PC-3 (cell line): ENCODE measurements around the gene HUNK. TPM values are rescaled to one million over a fixed set of nuclear protein-coding genes. Genes with fewer than 3 reads are reported as not detected.

Source experiments
- ATAC-seq: fragments of 200-7000 bp; cut with Tn5 transposase; 2 replicates; pipeline ENCODE4 v1.9.1; 2020; ENCODE audit warnings: mild to moderate bottlenecking, moderate library complexity
- BruUV-seq: library from RNA; stranded (reverse); fragments of 400-500 nt; replicated peaks from 2 replicates; lab custom pipeline; 2021; lab: Mats Ljungman, UMichigan
- CTCF ChIA-PET: fragments of 300-600 bp; sonication (Branson Sonifier 250); formaldehyde crosslinking; loops from one replicate; lab custom pipeline; 2022; ENCODE audit warnings: antibody characterized with exemption; lab: Charles Lee
- POLR2A ChIA-PET: fragments of 300-600 bp; sonication (Branson Sonifier 250); formaldehyde crosslinking; loops from one replicate; lab custom pipeline; 2022; ENCODE audit warnings: antibody characterized with exemption; ENCODE audit not compliant: unreplicated experiment; lab: Charles Lee
- DNase-seq: peaks from one replicate; pipeline ENCODE4 v3.0.0-alpha.2; 2015
- H2AFZ ChIP-seq: fragments of 300-600 bp; sonication (generic); 2 replicates; pipeline ENCODE4 v1.6.0; 2016; ENCODE audit warnings: antibody characterized with exemption, low read length
- H3F3A ChIP-seq: fragments of 300-600 bp; sonication (generic); one replicate; pipeline ENCODE4 v1.6.0; 2017; ENCODE audit warnings: antibody characterized with exemption, low read length, control low read depth, mild to moderate bottlenecking; ENCODE audit not compliant: unreplicated experiment
- H3K27ac ChIP-seq: fragments of 300-600 bp; sonication (generic); 2 replicates; pipeline ENCODE4 v1.5.1; 2016; ENCODE audit warnings: mild to moderate bottlenecking, low read length
- H3K27me3 ChIP-seq: fragments of 300-600 bp; sonication (generic); 2 replicates; pipeline ENCODE4 v1.6.1; 2016; ENCODE audit warnings: low read length, mixed read lengths
- H3K36me3 ChIP-seq: fragments of 300-600 bp; sonication (generic); 2 replicates; pipeline ENCODE4 v1.6.1; 2016; ENCODE audit warnings: low read depth, mixed run types, low read length, mixed read lengths
- H3K4me1 ChIP-seq: fragments of 300-600 bp; sonication (generic); 2 replicates; pipeline ENCODE4 v1.5.1; 2016; ENCODE audit warnings: low read length; ENCODE audit not compliant: insufficient read depth
- H3K4me2 ChIP-seq: fragments of 300-600 bp; sonication (generic); 2 replicates; pipeline ENCODE4 v1.6.0; 2016; ENCODE audit warnings: low read length
- H3K4me3 ChIP-seq: fragments of 300-600 bp; sonication (generic); 2 replicates; pipeline ENCODE4 v1.5.1; 2016; ENCODE audit warnings: mild to moderate bottlenecking, low read length, mixed read lengths
- H3K79me2 ChIP-seq: fragments of 300-600 bp; sonication (generic); 2 replicates; pipeline ENCODE4 v1.6.1; 2017; ENCODE audit warnings: low read length, mixed read lengths
- H3K9ac ChIP-seq: fragments of 300-600 bp; sonication (generic); 2 replicates; pipeline ENCODE4 v1.6.0; 2016; ENCODE audit warnings: mild to moderate bottlenecking, low read length
- H3K9me2 ChIP-seq: fragments of 300-600 bp; sonication (generic); replicated peaks from 2 replicates; pipeline ENCODE4 v1.6.1; 2016; ENCODE audit warnings: mixed run types, low read length, mixed read lengths
- H3K9me3 ChIP-seq: fragments of 300-600 bp; sonication (generic); 2 replicates; pipeline ENCODE4 v1.6.1; 2016; ENCODE audit warnings: low read length, mixed read lengths
- H4K20me1 ChIP-seq: fragments of 300-600 bp; sonication (generic); 2 replicates; pipeline ENCODE4 v1.6.1; 2016; ENCODE audit warnings: low read length, mixed read lengths
- EZH2 ChIP-seq: fragments of 300-600 bp; sonication (generic); IDR thresholded peaks from one replicate; pipeline ENCODE4 v1.6.1; 2017; ENCODE audit warnings: antibody characterized with exemption, mild to moderate bottlenecking, low read length; ENCODE audit not compliant: unreplicated experiment
- EZH2phosphoT487 ChIP-seq: fragments of 300-600 bp; sonication (generic); IDR thresholded peaks from 2 replicates; pipeline ENCODE4 v1.6.1; 2018; ENCODE audit warnings: mild to moderate bottlenecking, antibody characterized with exemption, low read length, borderline replicate concordance
- intact Hi-C: fragments of 100-400 bp; cut with micrococcal nuclease; formaldehyde crosslinking; loops from 2 replicates; pipeline ENCODE4 v1.9.0; 2023
- total RNA-seq: library from RNA; depleted of rRNA; stranded (reverse); fragments of >200 nt; gene quantifications from 2 replicates; pipeline ENCODE4 v1.2.3, GENCODE V29; 2014
- TF ChIP-seq, protein P1 (sequence below): fragments of 300-600 bp; sonication (generic); conservative IDR thresholded peaks from 2 replicates; pipeline ENCODE4 v1.5.1; 2017; ENCODE audit warnings: antibody characterized with exemption, low read depth, mild to moderate bottlenecking, low read length

Gene HUNK
- total RNA-seq, 1 experiment from 2014 or later: not detected

GRCh38 chr21:31911138-31911907, 38.5 kb downstream of the HUNK start:
- Histone ChIP-seq H2AFZ (no peak overlapping the region), H3K27ac (no peak overlapping the region), H3K27me3 (peaks cover 33% of the 10 kb centered on the region), H3K4me3 (no peak overlapping the region), H3K4me1 (peaks cover 17% of the 10 kb centered on the region), H4K20me1 (no peaks in the 10 kb centered on the region), H3F3A (no peaks in the 10 kb centered on the region), H3K9me2 (no peaks in the 10 kb centered on the region), H3K36me3 (no peaks in the 10 kb centered on the region), H3K79me2 (no peaks in the 10 kb centered on the region), H3K9ac (no peak overlapping the region), H3K9me3 (no peaks in the 10 kb centered on the region), H3K4me2 (no peak overlapping the region)
- ChIA-PET CTCF (no interaction called here), POLR2A (no interaction called here)
- no TSS peak for BruUV-seq
- DNase-seq (peak; percentile 61), ATAC-seq (no peak)
- TF ChIP-seq EZH2 (no peak), EZH2phosphoT487 (no peak)
- TF ChIP-seq, protein P1, sequence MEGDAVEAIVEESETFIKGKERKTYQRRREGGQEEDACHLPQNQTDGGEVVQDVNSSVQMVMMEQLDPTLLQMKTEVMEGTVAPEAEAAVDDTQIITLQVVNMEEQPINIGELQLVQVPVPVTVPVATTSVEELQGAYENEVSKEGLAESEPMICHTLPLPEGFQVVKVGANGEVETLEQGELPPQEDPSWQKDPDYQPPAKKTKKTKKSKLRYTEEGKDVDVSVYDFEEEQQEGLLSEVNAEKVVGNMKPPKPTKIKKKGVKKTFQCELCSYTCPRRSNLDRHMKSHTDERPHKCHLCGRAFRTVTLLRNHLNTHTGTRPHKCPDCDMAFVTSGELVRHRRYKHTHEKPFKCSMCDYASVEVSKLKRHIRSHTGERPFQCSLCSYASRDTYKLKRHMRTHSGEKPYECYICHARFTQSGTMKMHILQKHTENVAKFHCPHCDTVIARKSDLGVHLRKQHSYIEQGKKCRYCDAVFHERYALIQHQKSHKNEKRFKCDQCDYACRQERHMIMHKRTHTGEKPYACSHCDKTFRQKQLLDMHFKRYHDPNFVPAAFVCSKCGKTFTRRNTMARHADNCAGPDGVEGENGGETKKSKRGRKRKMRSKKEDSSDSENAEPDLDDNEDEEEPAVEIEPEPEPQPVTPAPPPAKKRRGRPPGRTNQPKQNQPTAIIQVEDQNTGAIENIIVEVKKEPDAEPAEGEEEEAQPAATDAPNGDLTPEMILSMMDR: no peak
- intact Hi-C loops: no loop called here

- BruUV-seq: no TSS peak
- DNase-seq (no peak), ATAC-seq (no peak)
- no peaks in the 10 kb centered on the region for H3K36me3 ChIP-seq
- H3F3A ChIP-seq: no peaks in the 10 kb centered on the region
- intact Hi-C loops: no loop called here
- H3K27ac ChIP-seq: no peak overlapping the region
- no peak overlapping the region for H3K9ac ChIP-seq
- H2AFZ ChIP-seq: no peak overlapping the region
- peaks cover 17% of the 10 kb centered on the region for H3K4me1 ChIP-seq
- no peaks in the 10 kb centered on the region for H3K9me3 ChIP-seq
- no peaks in the 10 kb centered on the region for H3K79me2 ChIP-seq
- ChIA-PET CTCF (no interaction called here), POLR2A (no interaction called here)
- H3K27me3 ChIP-seq: peaks cover 41% of the 10 kb centered on the region
- no peak for TF ChIP-seq EZH2phosphoT487
- TF ChIP-seq, protein P1: no peak
- no peak for TF ChIP-seq EZH2
- no peak overlapping the region for H3K4me3 ChIP-seq
- no peaks in the 10 kb centered on the region for H4K20me1 ChIP-seq
- H3K9me2 ChIP-seq: no peaks in the 10 kb centered on the region
- no peak overlapping the region for H3K4me2 ChIP-seq
Measured at GRCh38 chr21:31912501-31912900, 39.7 kb downstream of the HUNK start.

GRCh38 chr21:31913182-31913608, 40.4 kb downstream of the HUNK start:
- no peak overlapping the region for H2AFZ ChIP-seq
- no TSS peak for BruUV-seq
- H3K9me3 ChIP-seq: no peaks in the 10 kb centered on the region
- ChIA-PET POLR2A (no interaction called here), CTCF (no interaction called here)
- H3K36me3 ChIP-seq: no peaks in the 10 kb centered on the region
- no peak for TF ChIP-seq EZH2phosphoT487
- TF ChIP-seq, protein P1: no peak
- no peak for TF ChIP-seq EZH2
- H3K27ac ChIP-seq: no peak overlapping the region
- no peak overlapping the region for H3K4me2 ChIP-seq
- ATAC-seq (no peak), DNase-seq (no peak)
- no peak overlapping the region for H3K4me3 ChIP-seq
- no peaks in the 10 kb centered on the region for H3K79me2 ChIP-seq
- H3F3A ChIP-seq: no peaks in the 10 kb centered on the region
- H3K9me2 ChIP-seq: no peaks in the 10 kb centered on the region
- H3K27me3 ChIP-seq: peaks cover 48% of the 10 kb centered on the region
- H3K9ac ChIP-seq: no peak overlapping the region
- intact Hi-C loops: no loop called here
- H3K4me1 ChIP-seq: peaks cover 14% of the 10 kb centered on the region
- H4K20me1 ChIP-seq: no peaks in the 10 kb centered on the region
